K562 (cell line): ENCODE measurements around the gene TOR1B.

Experiments
- BRCA1 ChIP-seq, 2 experiments: fragments of 450-650 bp in 1 of 2; sonication (generic) in 1 of 2; formaldehyde crosslinking in 1 of 2; IDR thresholded peaks; 2 replicates each; pipeline versions ENCODE4 v1.5.0 to v1.6.1; 2017 to 2020; ENCODE audit warnings: mild to moderate bottlenecking in 1 of 2, missing genetic modification reagents in 1 of 2
- FOXP1 ChIP-seq: sonication (generic); formaldehyde crosslinking; IDR thresholded peaks from 2 replicates; pipeline ENCODE4 v1.8.0; 2022; ENCODE audit warnings: mild to moderate bottlenecking, missing genetic modification reagents
- PHB2 ChIP-seq: fragments of 450-650 bp; IDR thresholded peaks from 2 replicates; pipeline ENCODE4 v1.6.1; 2017; ENCODE audit warnings: low read depth
- PKNOX1 ChIP-seq: fragments of 450-650 bp; IDR thresholded peaks from 2 replicates; pipeline ENCODE4 v1.6.1; 2016
- RAD51 ChIP-seq: fragments of 450-650 bp; IDR thresholded peaks from 2 replicates; pipeline ENCODE4 v1.7.1; 2016; ENCODE audit warnings: low read depth, mild to moderate bottlenecking, borderline replicate concordance
- REST ChIP-seq, 2 experiments: fragments of 450-650 bp; formaldehyde crosslinking in 1 of 2; IDR thresholded peaks; 2 replicates each; pipeline versions ENCODE4 v1.4.0 to v1.6.1; 2014 to 2020; ENCODE audit warnings: mild to moderate bottlenecking in 2 of 2, borderline replicate concordance in 1 of 2, low read depth in 1 of 2
- ZC3H4 ChIP-seq: sonication (generic); formaldehyde crosslinking; IDR thresholded peaks from 2 replicates; pipeline ENCODE4 v1.9.0; 2021; ENCODE audit warnings: missing genetic modification reagents, borderline replicate concordance
- ZFP36 ChIP-seq: fragments of 150-350 bp; IDR thresholded peaks from 2 replicates; pipeline ENCODE4 v1.6.1; 2018; ENCODE audit warnings: low read length, low read depth; ENCODE audit not compliant: partially characterized antibody
- ZSCAN29 ChIP-seq: fragments of 450-650 bp; IDR thresholded peaks from 2 replicates; pipeline ENCODE4 v1.6.1; 2017
- TF ChIP-seq, protein P1 (sequence below): sonication (generic); formaldehyde crosslinking; IDR thresholded peaks from 2 replicates; pipeline ENCODE4 v1.8.1; 2023; ENCODE audit warnings: mild to moderate bottlenecking, missing genetic modification reagents, moderate library complexity

GRCh38 chr9:129779560-129780190, 23.3 kb upstream of the TOR1B start:
- TF ChIP-seq PKNOX1, result no peak
- no peak for TF ChIP-seq ZFP36
- TF ChIP-seq, protein P1, sequence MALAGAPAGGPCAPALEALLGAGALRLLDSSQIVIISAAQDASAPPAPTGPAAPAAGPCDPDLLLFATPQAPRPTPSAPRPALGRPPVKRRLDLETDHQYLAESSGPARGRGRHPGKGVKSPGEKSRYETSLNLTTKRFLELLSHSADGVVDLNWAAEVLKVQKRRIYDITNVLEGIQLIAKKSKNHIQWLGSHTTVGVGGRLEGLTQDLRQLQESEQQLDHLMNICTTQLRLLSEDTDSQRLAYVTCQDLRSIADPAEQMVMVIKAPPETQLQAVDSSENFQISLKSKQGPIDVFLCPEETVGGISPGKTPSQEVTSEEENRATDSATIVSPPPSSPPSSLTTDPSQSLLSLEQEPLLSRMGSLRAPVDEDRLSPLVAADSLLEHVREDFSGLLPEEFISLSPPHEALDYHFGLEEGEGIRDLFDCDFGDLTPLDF, result no peak
- no peak for TF ChIP-seq FOXP1 (CRISPR knock-in tag)
- no peak for TF ChIP-seq REST (IDR thresholded peaks at IDR 0.05; ENCODE audit: borderline replicate concordance)
- TF ChIP-seq REST (CRISPR knock-in tag; IDR thresholded peaks at IDR 0.05; ENCODE audit: low read depth), result no peak
- TF ChIP-seq RAD51, result no peak
- TF ChIP-seq PHB2, result peak; percentile 60; the same call in 1 of the 2 replicates
- TF ChIP-seq ZSCAN29, result no peak
- TF ChIP-seq ZC3H4, result no peak
- TF ChIP-seq BRCA1 (IDR thresholded peaks at IDR 0.05), result no peak
- no peak for TF ChIP-seq BRCA1 (CRISPR knock-in tag; IDR thresholded peaks at IDR 0.05)
